ENCODE results near the gene TRMT6.

- no peak for TF ChIP-seq REST (IDR thresholded peaks at IDR 0.05; ENCODE audit: low read depth)
- no peak for TF ChIP-seq MAX (IDR thresholded peaks at IDR 0.05)
- no peak for TF ChIP-seq TCF12 (IDR thresholded peaks at IDR 0.05; ENCODE audit: low read depth)
- no peak for TF ChIP-seq TAF1 (IDR thresholded peaks at IDR 0.05; ENCODE audit: low read depth)
- no peak for TF ChIP-seq CEBPB (IDR thresholded peaks at IDR 0.05)
- TF ChIP-seq RAD21 (IDR thresholded peaks at IDR 0.05; ENCODE audit: low read depth) = no peak
Measured at GRCh38 chr20:5949943-5950270, 426 bp downstream of the TRMT6 start.
